Activated CD8-positive, alpha-beta memory T cell treated with anti-CD3 and anti-CD28 coated beads, Interleukin-2, amount 50 U/mL, for 4 hours (primary cell): Measurements from ENCODE around the gene ARHGEF33.

ENCODE experiments used
- DNase-seq: peaks from one replicate; pipeline ENCODE4 v3.0.0-alpha.2; 2020

Gene ARHGEF33

DNA sequence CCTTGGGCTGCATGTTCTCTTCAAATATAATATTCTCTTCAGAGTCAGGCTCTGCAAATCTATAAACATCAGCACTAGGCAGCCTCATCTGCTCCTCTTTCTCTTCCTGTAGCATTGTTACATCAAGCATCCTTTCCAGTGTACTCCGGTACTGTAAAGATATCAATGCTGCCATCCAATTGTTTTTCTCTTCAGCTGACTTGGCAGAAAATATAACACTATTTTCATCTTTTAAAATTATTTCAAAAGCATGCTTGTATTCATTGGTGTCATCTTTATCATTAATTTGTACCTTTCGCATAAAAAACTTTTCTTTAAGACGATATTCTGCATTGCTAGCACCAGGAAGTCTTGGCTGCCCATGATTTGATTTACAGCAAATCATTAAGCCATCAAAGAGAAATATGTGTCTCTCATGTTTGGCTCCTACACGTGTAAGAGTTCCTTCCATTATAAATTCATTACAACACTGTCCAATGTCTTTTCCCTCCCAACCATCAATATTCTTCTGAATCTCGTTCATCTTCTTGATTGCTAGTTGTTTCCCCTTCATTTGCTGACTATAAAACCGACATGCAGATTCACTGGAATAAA lies 133.1 kb downstream of the ARHGEF33 start:
- DNase-seq, result no peak

DNA sequence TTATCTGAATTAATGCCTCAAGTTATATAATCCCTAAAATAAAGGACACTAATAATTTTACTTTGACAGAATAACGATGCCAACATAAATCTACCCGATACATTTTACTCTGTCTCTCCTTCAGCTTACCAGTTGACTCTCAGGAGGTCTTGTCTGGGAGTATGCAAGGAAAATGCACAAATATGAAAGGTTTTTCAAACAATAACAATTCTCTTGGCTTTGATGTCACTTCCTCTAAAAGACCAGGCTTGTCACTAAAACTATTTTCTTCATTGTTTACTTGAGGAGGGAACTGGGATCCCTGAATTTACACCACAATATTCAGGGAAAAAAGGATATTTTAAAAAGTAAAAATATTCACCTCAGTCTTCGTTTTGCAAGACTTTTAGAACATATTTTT lies 134.0 kb downstream of the ARHGEF33 start:
- DNase-seq, result no peak

DNA sequence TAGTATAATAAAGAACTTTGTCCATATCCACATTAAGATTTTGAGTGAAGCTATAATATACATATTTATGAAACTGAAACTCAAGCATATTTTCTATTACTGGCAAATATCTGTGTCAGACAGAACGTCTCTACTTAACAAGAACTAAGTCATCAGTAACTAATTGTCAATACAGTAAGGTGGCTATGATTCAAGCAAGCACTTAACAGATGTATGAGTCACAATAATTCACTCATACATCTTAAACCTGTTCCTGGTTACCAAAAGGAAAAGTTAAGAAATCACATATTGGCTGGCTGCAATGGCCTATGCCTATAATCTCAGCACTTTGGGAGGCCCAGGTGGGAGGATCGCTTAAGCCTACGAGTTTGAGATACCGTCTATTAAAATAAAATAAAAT lies 135.2 kb downstream of the ARHGEF33 start:
- no peak for DNase-seq
